OCI-LY3 (cell line): Measurements from ENCODE around the gene NEDD8.

ENCODE experiments used
- H2AFZ ChIP-seq: fragments of 200-600, 300-600 bp; shearing (Covaris generic); 2 replicates; pipeline ENCODE4 v1.6.0; 2014; ENCODE audit warnings: antibody characterized with exemption, low read depth, low read length
- H3K27ac ChIP-seq: fragments of 200-600, 300-600 bp; sonication (generic); 2 replicates; pipeline ENCODE4 v1.5.1; 2014; ENCODE audit warnings: mild to moderate bottlenecking, low read length, moderate library complexity, mixed read lengths
- H3K27me3 ChIP-seq: fragments of 200-600, 300-600 bp; sonication (generic); 2 replicates; pipeline ENCODE4 v1.6.1; 2014; ENCODE audit warnings: low read depth, low read length, mixed read lengths
- H3K36me3 ChIP-seq: fragments of 200-600, 300-600 bp; sonication (generic); replicated peaks from 2 replicates; pipeline ENCODE3; 2014; ENCODE audit warnings: low read depth, low read length, mixed read lengths
- H3K4me1 ChIP-seq: fragments of 300-600, 200-600 bp; sonication (generic); 2 replicates; pipeline ENCODE4 v1.6.1; 2014; ENCODE audit warnings: low read length, mixed read lengths
- H3K4me2 ChIP-seq: fragments of 200-600, 300-600 bp; sonication (generic); 2 replicates; pipeline ENCODE4 v1.6.1; 2014; ENCODE audit warnings: low read length, mixed read lengths
- H3K4me3 ChIP-seq: fragments of 300-600, 200-600 bp; sonication (generic); 2 replicates; pipeline ENCODE4 v1.5.1; 2014; ENCODE audit warnings: antibody characterized with exemption, mild to moderate bottlenecking, low read length, moderate library complexity
- H3K79me2 ChIP-seq: fragments of 300-600, 200-600 bp; shearing (Covaris generic); 2 replicates; pipeline ENCODE4 v1.6.1; 2014; ENCODE audit warnings: mild to moderate bottlenecking, low read length, mixed read lengths
- H3K9ac ChIP-seq: fragments of 300-600, 200-600 bp; shearing (Covaris generic); 2 replicates; pipeline ENCODE4 v1.6.0; 2014; ENCODE audit warnings: mild to moderate bottlenecking, low read length, moderate library complexity
- H3K9me3 ChIP-seq: fragments of 200-600, 300-600 bp; shearing (Covaris generic); 2 replicates; pipeline ENCODE4 v1.6.1; 2014; ENCODE audit warnings: low read length, mixed read lengths; ENCODE audit not compliant: insufficient read depth
- H4K20me1 ChIP-seq: fragments of 200-600, 300-600 bp; sonication (generic); 2 replicates; pipeline ENCODE4 v1.6.1; 2016; ENCODE audit warnings: low read length, mixed read lengths; ENCODE audit not compliant: insufficient read depth
- CTCF ChIP-seq: fragments of 200-600, 300-600 bp; sonication (generic); IDR thresholded peaks from 2 replicates; pipeline ENCODE4 v1.5.1; 2014; ENCODE audit warnings: antibody characterized with exemption, low read length, low read depth
- EZH2phosphoT487 ChIP-seq: fragments of 200-600 bp; shearing (Covaris generic); IDR thresholded peaks from 2 replicates; pipeline ENCODE4 v1.6.1; 2018; ENCODE audit warnings: antibody characterized with exemption, mixed run types, low read depth

The NEDD8 gene

GRCh38 chr14:24270537-24271133, 38.5 kb upstream of the NEDD8 start:
- H3K27ac ChIP-seq: peak overlapping the region; percentile 88
- H3K9me3 ChIP-seq: no peaks in the 10 kb centered on the region
- H3K36me3 ChIP-seq: peaks cover 2% of the 10 kb centered on the region
- no peaks in the 10 kb centered on the region for H3K79me2 ChIP-seq
- H4K20me1 ChIP-seq: no peaks in the 10 kb centered on the region
- H2AFZ ChIP-seq: no peak overlapping the region
- peak overlapping the region; percentile 83 for H3K4me2 ChIP-seq
- H3K4me1 ChIP-seq: peaks cover 38% of the 10 kb centered on the region
- peak overlapping the region; percentile 90 for H3K4me3 ChIP-seq
- peak overlapping the region; percentile 98 for H3K9ac ChIP-seq
- no peaks in the 10 kb centered on the region for H3K27me3 ChIP-seq
- no peak for TF ChIP-seq CTCF
- TF ChIP-seq EZH2phosphoT487: no peak

GRCh38 chr14:24269910-24270536, 37.9 kb upstream of the NEDD8 start:
- Histone ChIP-seq H3K4me2 (peak overlapping the region; percentile 83; the same call in 1 of the 2 replicates), H3K4me3 (peak overlapping the region; percentile 90; the same call in 1 of the 2 replicates), H3K9ac (no peak overlapping the region)

GRCh38 chr14:24269368-24269767, 37.2 kb upstream of the NEDD8 start:
- Histone ChIP-seq H3K36me3 (peaks cover 2% of the 10 kb centered on the region), H3K4me2 (no peak overlapping the region), H3K27ac (no peak overlapping the region), H3K9me3 (no peaks in the 10 kb centered on the region), H3K4me3 (no peak overlapping the region), H3K27me3 (no peaks in the 10 kb centered on the region), H3K79me2 (no peaks in the 10 kb centered on the region), H2AFZ (no peak overlapping the region), H4K20me1 (no peaks in the 10 kb centered on the region), H3K9ac (no peak overlapping the region), H3K4me1 (peaks cover 31% of the 10 kb centered on the region)
- TF ChIP-seq CTCF (no peak), EZH2phosphoT487 (no peak)

More at GRCh38 chr14:24269910-24270536, 37.9 kb upstream of the NEDD8 start:
- Histone ChIP-seq H3K27me3 (no peaks in the 10 kb centered on the region), H4K20me1 (no peaks in the 10 kb centered on the region), H3K27ac (no peak overlapping the region), H3K9me3 (no peaks in the 10 kb centered on the region), H3K36me3 (peaks cover 2% of the 10 kb centered on the region), H3K4me1 (peaks cover 34% of the 10 kb centered on the region), H3K79me2 (no peaks in the 10 kb centered on the region), H2AFZ (no peak overlapping the region)
- TF ChIP-seq CTCF (no peak), EZH2phosphoT487 (no peak)

GRCh38 chr14:24268225-24268624, 36.1 kb upstream of the NEDD8 start:
- no peak overlapping the region for H3K4me2 ChIP-seq
- TF ChIP-seq CTCF (no peak), EZH2phosphoT487 (no peak)

More at GRCh38 chr14:24268225-24268624, 36.1 kb upstream of the NEDD8 start:
- H4K20me1 ChIP-seq: no peaks in the 10 kb centered on the region
- no peaks in the 10 kb centered on the region for H3K27me3 ChIP-seq
- H2AFZ ChIP-seq: no peak overlapping the region
- H3K4me1 ChIP-seq: peaks cover 20% of the 10 kb centered on the region
- peaks cover 2% of the 10 kb centered on the region for H3K36me3 ChIP-seq
- H3K79me2 ChIP-seq: no peaks in the 10 kb centered on the region
- H3K4me3 ChIP-seq: no peak overlapping the region
- no peak overlapping the region for H3K9ac ChIP-seq
- no peaks in the 10 kb centered on the region for H3K9me3 ChIP-seq
- H3K27ac ChIP-seq: no peak overlapping the region
